Measurements from ENCODE around the gene PRKAR1B.

PRKAR1B gene

GRCh38 chr7:533266-533665 lies 193.8 kb downstream of the PRKAR1B start:
- TF ChIP-seq CTCF (IDR thresholded peaks at IDR 0.05), result no peak
- Histone ChIP-seq H3K4me3 (no peak overlapping the region), H3K27ac (no peak overlapping the region)
- DNase-seq (ENCODE audit: low spot score), result no peak

- TF ChIP-seq CTCF (IDR thresholded peaks at IDR 0.05), result no peak
- no peak for DNase-seq (ENCODE audit: low spot score)
These were observed 194.5 kb downstream of the PRKAR1B start for GRCh38 chr7:532379-533143.

GRCh38 chr7:531777-532176 lies 195.3 kb downstream of the PRKAR1B start:
- TF ChIP-seq CTCF (IDR thresholded peaks at IDR 0.05), result no peak
- no peak overlapping the region for H3K27ac ChIP-seq
- H3K4me3 ChIP-seq, result no peak overlapping the region
- no peak for DNase-seq (ENCODE audit: low spot score)

More at GRCh38 chr7:532379-533143, 194.5 kb downstream of the PRKAR1B start:
- Histone ChIP-seq H3K27ac (no peak overlapping the region), H3K4me3 (no peak overlapping the region)

- no peak for TF ChIP-seq CTCF (IDR thresholded peaks at IDR 0.05)
- DNase-seq (ENCODE audit: low spot score), result no peak
- no peak overlapping the region for H3K27ac ChIP-seq
- H3K4me3 ChIP-seq, result no peak overlapping the region
These were observed 198.6 kb downstream of the PRKAR1B start for GRCh38 chr7:528451-528850.

- Histone ChIP-seq H3K4me3 (no peak overlapping the region), H3K27ac (no peak overlapping the region)
- no peak for DNase-seq (ENCODE audit: low spot score)
- TF ChIP-seq CTCF (IDR thresholded peaks at IDR 0.05), result no peak
These were observed 199.4 kb downstream of the PRKAR1B start for GRCh38 chr7:527723-528122.

- no peak for DNase-seq (ENCODE audit: low spot score)
- Histone ChIP-seq H3K27ac (no peak overlapping the region), H3K4me3 (no peak overlapping the region)
- no peak for TF ChIP-seq CTCF (IDR thresholded peaks at IDR 0.05)
These were observed 200.5 kb downstream of the PRKAR1B start for GRCh38 chr7:526460-527034.

GRCh38 chr7:525740-526139 lies 201.3 kb downstream of the PRKAR1B start:
- DNase-seq (ENCODE audit: low spot score), result no peak

More at GRCh38 chr7:525740-526139, 201.3 kb downstream of the PRKAR1B start:
- H3K4me3 ChIP-seq, result no peak overlapping the region
- no peak for TF ChIP-seq CTCF (IDR thresholded peaks at IDR 0.05)
- H3K27ac ChIP-seq, result peak overlapping the region in 1 of 2 donors; percentile 35
